Thoracic aorta endothelial cell (primary cell): ENCODE results near the gene FPR1. TPM values are rescaled to one million over a fixed set of nuclear protein-coding genes. Genes with fewer than 3 reads are reported as not detected.

Experiments used
- total RNA-seq: library from RNA; depleted of rRNA; stranded (reverse); fragments of >200 nt; gene quantifications from 2 replicates; pipeline ENCODE4 v1.2.3, GENCODE V29; 2012

FPR1 gene, protein sequence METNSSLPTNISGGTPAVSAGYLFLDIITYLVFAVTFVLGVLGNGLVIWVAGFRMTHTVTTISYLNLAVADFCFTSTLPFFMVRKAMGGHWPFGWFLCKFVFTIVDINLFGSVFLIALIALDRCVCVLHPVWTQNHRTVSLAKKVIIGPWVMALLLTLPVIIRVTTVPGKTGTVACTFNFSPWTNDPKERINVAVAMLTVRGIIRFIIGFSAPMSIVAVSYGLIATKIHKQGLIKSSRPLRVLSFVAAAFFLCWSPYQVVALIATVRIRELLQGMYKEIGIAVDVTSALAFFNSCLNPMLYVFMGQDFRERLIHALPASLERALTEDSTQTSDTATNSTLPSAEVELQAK
- total RNA-seq, result not detected in 2 replicates

DNA sequence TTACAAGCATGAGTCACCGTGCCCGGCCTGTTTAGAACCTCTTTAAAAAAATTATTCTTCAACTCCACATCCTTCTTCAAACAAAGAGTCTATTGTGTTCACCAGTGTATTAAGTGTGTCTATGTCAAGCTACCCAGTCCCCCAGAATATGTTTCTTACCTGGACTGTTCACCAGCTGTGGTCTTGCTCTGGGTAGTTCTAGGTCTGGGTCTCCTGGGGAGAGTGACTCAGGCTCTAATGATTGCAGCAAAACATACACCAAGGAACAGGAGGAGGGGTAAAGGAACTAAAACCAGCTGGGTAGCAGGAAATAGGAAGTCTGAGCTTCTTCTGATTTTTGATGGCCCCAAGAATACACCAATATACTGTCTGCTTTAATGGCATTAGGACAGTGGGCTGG is at the start of gene FPR1:
TSS of gene FPR1 (minus strand) at position 224 of the 400 bp plus-strand sequence. CDS start 4,884 bp downstream, outside the sequence.

DNA sequence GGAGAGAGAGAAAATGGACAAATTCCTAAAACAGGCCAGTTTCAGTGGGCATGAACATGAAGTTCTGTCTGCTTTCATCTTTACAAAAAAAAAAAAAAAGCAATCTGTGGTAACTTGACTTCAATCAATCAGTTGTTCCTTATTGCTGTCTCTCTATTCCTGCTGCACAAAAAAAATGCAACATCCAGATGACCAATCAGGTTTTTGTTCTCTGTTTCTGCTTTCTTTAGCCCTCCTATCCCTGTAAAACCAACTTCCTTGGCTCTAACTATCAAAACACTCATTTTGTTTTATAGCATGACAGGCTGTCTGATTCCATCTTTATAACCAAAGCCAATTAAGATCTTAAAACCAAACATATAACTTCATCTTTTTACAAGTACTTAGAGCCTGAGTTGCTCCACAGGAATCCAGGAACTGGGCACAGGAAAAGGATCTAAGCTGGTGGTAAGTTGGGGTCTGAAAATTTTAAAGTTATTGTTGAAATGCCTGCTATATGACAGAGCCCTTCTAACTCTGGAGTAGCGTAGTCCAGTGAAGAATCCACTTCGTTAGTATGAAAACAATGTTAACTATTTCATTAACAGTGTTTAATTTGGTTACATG is 43.3 kb upstream of the FPR1 start, which contains the start of gene FPR3:
TSS of gene FPR3 (plus strand) at position 273 of the 606 bp plus-strand sequence. CDS start 28,592 bp downstream, outside the sequence.

GRCh38 chr19:51760697-51761356 is 9.1 kb upstream of the FPR1 start, which contains the start of gene FPR2:
TSS of gene FPR2 (plus strand) at chr19:51761180. CDS start at chr19:51768659, 7,479 bp downstream.

Other genes starting within 250 kb of the FPR1 start
- gene SIGLEC6, start 220.2 kb downstream of the FPR1 start, total RNA-seq, result not detected in 2 replicates
- 9.6 and 14.4 TPM in 2 replicates for gene ZNF175, start 180.6 kb downstream of the FPR1 start, total RNA-seq
- not detected in 2 replicates for gene SIGLEC5, start 121.5 kb downstream of the FPR1 start, total RNA-seq
- gene SIGLEC14, start 105.1 kb downstream of the FPR1 start, total RNA-seq, result 0.14 TPM in 1 of 2 replicates, not detected in the other
- gene SPACA6, start 58.5 kb downstream of the FPR1 start, total RNA-seq, result 7.0 and 8.0 TPM in 2 replicates
- not detected in 2 replicates for gene HAS1, start 27.9 kb downstream of the FPR1 start, total RNA-seq
- gene FPR2, start 9.3 kb upstream of the FPR1 start, total RNA-seq, result not detected in 2 replicates
- gene FPR3, start 43.3 kb upstream of the FPR1 start, total RNA-seq, result not detected in 2 replicates
- 4.8 and 7.4 TPM in 2 replicates for gene ZNF577, start 136.1 kb upstream of the FPR1 start, total RNA-seq
- gene ZNF649, start 153.1 kb upstream of the FPR1 start, total RNA-seq, result 9.0 and 10.4 TPM in 2 replicates
- 4.9 and 5.5 TPM in 2 replicates for gene ZNF613, start 175.6 kb upstream of the FPR1 start, total RNA-seq
- 6.3 and 8.5 TPM in 2 replicates for gene ZNF350, start 235.0 kb upstream of the FPR1 start, total RNA-seq